Keratinocyte (primary cell): ENCODE results near the gene SBK2. TPM values are rescaled to one million over a fixed set of nuclear protein-coding genes. Genes with fewer than 3 reads are reported as not detected.

Experiments used
- DNase-seq: peaks from one replicate; pipeline ENCODE4 v3.0.0-alpha.2; 2011; ENCODE audit warnings: low read depth, missing footprints, low spot score
- FAIRE-seq: peaks from 2 replicates; lab custom pipeline; 2011; peaks lifted over from hg19 to GRCh38; lab: Jason Lieb, UNC
- H2AFZ ChIP-seq: 2 replicates; pipeline ENCODE4 v1.6.0; 2012; ENCODE audit warnings: low read length, control low read depth, inconsistent platforms; ENCODE audit not compliant: control insufficient read depth
- H3K27ac ChIP-seq: 2 replicates; pipeline ENCODE4 v1.5.1; 2011; ENCODE audit warnings: low read length; ENCODE audit not compliant: control insufficient read depth, insufficient read depth
- H3K27me3 ChIP-seq: 3 replicates; pipeline ENCODE4 v1.6.0; 2011; ENCODE audit warnings: low read length; ENCODE audit not compliant: control insufficient read depth, insufficient read depth; ENCODE audit errors: extremely low read depth
- H3K36me3 ChIP-seq, 2 experiments: 2 replicates in 1 of 2; 3 replicates in 1 of 2; pipeline ENCODE4 v1.5.1; 2011; ENCODE audit warnings: low read length in 2 of 2, mild to moderate bottlenecking in 1 of 2; ENCODE audit not compliant: control insufficient read depth in 2 of 2, insufficient read depth in 2 of 2; ENCODE audit errors: extremely low read depth in 1 of 2
- H3K4me1 ChIP-seq: 3 replicates; pipeline ENCODE4 v1.5.1; 2011; ENCODE audit warnings: low read length; ENCODE audit not compliant: control insufficient read depth, insufficient read depth; ENCODE audit errors: extremely low read depth
- H3K4me2 ChIP-seq: 3 replicates; pipeline ENCODE4 v1.6.0; 2011; ENCODE audit warnings: low read depth, low read length; ENCODE audit not compliant: control insufficient read depth, insufficient read depth; ENCODE audit errors: extremely low read depth
- H3K4me3 ChIP-seq, 3 experiments: fragments of 200-600 bp in 1 of 3; sonication (generic) in 1 of 3; 2 replicates in 2 of 3; 3 replicates in 1 of 3; pipeline ENCODE4 v1.5.1; 2011 to 2016; ENCODE audit warnings: low read length in 3 of 3, mild to moderate bottlenecking in 3 of 3, control low read depth in 2 of 3, inconsistent platforms in 1 of 3, low read depth in 1 of 3, mixed read lengths in 1 of 3, mixed run types in 1 of 3, moderate library complexity in 1 of 3; ENCODE audit not compliant: control insufficient read depth in 2 of 3, insufficient read depth in 2 of 3; ENCODE audit errors: extremely low read depth in 1 of 3
- H3K79me2 ChIP-seq: 2 replicates; pipeline ENCODE4 v1.6.0; 2012; ENCODE audit warnings: low read length; ENCODE audit not compliant: control insufficient read depth, insufficient read depth
- H3K9ac ChIP-seq: 3 replicates; pipeline ENCODE4 v1.6.0; 2011; ENCODE audit warnings: low read length; ENCODE audit not compliant: control insufficient read depth, insufficient read depth; ENCODE audit errors: extremely low read depth
- H3K9me1 ChIP-seq: 3 replicates; pipeline ENCODE4 v1.6.0; 2011; ENCODE audit warnings: low read length; ENCODE audit not compliant: control insufficient read depth, insufficient read depth; ENCODE audit errors: extremely low read depth
- H3K9me3 ChIP-seq: 2 replicates; pipeline ENCODE4 v1.5.1; 2012; ENCODE audit warnings: low read depth, low read length; ENCODE audit not compliant: control insufficient read depth
- H4K20me1 ChIP-seq: 3 replicates; pipeline ENCODE4 v1.6.0; 2011; ENCODE audit warnings: low read length; ENCODE audit not compliant: control insufficient read depth, insufficient read depth; ENCODE audit errors: extremely low read depth
- EZH2 ChIP-seq: IDR thresholded peaks from one replicate; pipeline ENCODE4 v1.6.1; 2012; ENCODE audit warnings: inconsistent platforms, mild to moderate bottlenecking, low read length, moderate library complexity
- dilution Hi-C: fragments of 300-500 bp; cut with MboI; formaldehyde crosslinking; loops from one replicate; pipeline ENCODE4 v1.7.0; 2020; ENCODE audit warnings: low sequenced_read_pairs; ENCODE audit not compliant: extremely low pct_ligation_motif_present
- polyA plus RNA-seq, 5 experiments: library from polyadenylated mRNA; depleted of rRNA in 3 of 5; stranded (reverse) in 3 of 5; stranded (forward) in 1 of 5; unstranded in 1 of 5; fragments of >200 nt; gene quantifications; 1 replicate in 1 of 5; 2 replicates in 3 of 5; 3 replicates in 1 of 5; pipeline versions ENCODE4 v1.2.1 to v1.2.3, GENCODE V29; 2011 to 2012; ENCODE audit warnings: missing spikeins in 2 of 5, low read depth in 1 of 5, low replicate concordance in 1 of 5
- TF ChIP-seq, protein P1 (sequence below), 3 experiments: IDR thresholded peaks in 1 of 3; conservative IDR thresholded peaks in 1 of 3; optimal IDR thresholded peaks in 1 of 3; 2 replicates in 2 of 3; 3 replicates in 1 of 3; pipeline versions ENCODE3 to v1.5.1; 2011; ENCODE audit warnings: low read length in 3 of 3, mild to moderate bottlenecking in 3 of 3, moderate library complexity in 2 of 3, control low read depth in 1 of 3, inconsistent platforms in 1 of 3; ENCODE audit not compliant: insufficient read depth in 2 of 3; ENCODE audit errors: extremely low read depth in 1 of 3

The SBK2 gene
- polyA plus RNA-seq, 1 donor (not counting 4 experiments of a cell fraction or from before 2014, with no cell fraction given), result not detected

DNA sequence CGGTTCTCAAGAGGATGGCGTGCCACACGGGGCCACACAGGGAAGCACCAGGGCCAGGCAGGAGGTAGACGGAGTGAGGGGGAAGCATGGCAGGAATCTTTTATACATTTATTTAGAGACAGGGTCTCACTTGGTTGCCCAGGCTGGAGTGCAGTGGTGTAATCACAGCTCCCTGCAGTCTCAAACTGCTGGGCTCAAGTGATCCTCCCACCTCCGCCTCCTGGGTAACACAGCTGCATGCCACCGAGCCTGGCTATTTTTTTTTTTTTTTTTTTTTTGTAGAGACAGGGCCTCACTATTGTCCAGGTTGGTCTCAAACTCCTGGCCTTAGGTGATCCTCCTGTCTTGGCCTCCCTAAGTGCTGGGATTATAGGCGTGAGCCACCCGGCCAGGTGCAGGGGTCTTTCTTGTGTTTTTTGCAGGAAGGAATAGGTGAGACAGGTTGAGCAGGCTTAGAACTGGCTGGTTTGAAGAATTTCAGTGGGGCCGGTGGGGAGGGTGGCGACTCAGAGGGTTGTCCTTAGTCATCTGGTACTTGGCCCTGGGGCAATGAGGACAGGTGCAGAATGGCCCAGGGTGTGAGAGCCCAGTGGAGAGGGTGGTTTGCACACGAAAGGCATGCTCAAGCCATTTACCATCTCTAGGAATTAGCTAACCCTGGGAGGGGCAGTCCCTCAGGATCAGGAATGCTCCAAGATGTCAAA is 41.1 kb downstream of the SBK2 start:
- H3K4me2 ChIP-seq, result no peak overlapping the region
- H3K36me3 ChIP-seq, result no peaks in the 10 kb centered on the region
- no peaks in the 10 kb centered on the region for H3K9me3 ChIP-seq
- H4K20me1 ChIP-seq, result no peaks in the 10 kb centered on the region
- dilution Hi-C loops, result no loop called here
- H3K27ac ChIP-seq, result no peak overlapping the region
- no peaks in the 10 kb centered on the region for H3K9me1 ChIP-seq
- DNase-seq (no peak), FAIRE-seq (no peak)
- peaks cover 48% of the 10 kb centered on the region for H3K27me3 ChIP-seq
- no peak for TF ChIP-seq EZH2
- TF ChIP-seq, protein P1, sequence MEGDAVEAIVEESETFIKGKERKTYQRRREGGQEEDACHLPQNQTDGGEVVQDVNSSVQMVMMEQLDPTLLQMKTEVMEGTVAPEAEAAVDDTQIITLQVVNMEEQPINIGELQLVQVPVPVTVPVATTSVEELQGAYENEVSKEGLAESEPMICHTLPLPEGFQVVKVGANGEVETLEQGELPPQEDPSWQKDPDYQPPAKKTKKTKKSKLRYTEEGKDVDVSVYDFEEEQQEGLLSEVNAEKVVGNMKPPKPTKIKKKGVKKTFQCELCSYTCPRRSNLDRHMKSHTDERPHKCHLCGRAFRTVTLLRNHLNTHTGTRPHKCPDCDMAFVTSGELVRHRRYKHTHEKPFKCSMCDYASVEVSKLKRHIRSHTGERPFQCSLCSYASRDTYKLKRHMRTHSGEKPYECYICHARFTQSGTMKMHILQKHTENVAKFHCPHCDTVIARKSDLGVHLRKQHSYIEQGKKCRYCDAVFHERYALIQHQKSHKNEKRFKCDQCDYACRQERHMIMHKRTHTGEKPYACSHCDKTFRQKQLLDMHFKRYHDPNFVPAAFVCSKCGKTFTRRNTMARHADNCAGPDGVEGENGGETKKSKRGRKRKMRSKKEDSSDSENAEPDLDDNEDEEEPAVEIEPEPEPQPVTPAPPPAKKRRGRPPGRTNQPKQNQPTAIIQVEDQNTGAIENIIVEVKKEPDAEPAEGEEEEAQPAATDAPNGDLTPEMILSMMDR (optimal IDR thresholded peaks at IDR 0.05 in 1 of 3, IDR thresholded peaks at IDR 0.05 in 1 of 3, conservative IDR thresholded peaks at IDR 0.05 in 1 of 3; ENCODE audit: extremely low read depth in 1 of 3, insufficient read depth in 2 of 3, low read length in 3 of 3), result no peak
- H3K79me2 ChIP-seq, result no peaks in the 10 kb centered on the region
- no peak overlapping the region for H3K4me3 ChIP-seq
- H2AFZ ChIP-seq, result no peak overlapping the region
- no peak overlapping the region for H3K9ac ChIP-seq
- H3K4me1 ChIP-seq, result peaks cover 6% of the 10 kb centered on the region

DNA sequence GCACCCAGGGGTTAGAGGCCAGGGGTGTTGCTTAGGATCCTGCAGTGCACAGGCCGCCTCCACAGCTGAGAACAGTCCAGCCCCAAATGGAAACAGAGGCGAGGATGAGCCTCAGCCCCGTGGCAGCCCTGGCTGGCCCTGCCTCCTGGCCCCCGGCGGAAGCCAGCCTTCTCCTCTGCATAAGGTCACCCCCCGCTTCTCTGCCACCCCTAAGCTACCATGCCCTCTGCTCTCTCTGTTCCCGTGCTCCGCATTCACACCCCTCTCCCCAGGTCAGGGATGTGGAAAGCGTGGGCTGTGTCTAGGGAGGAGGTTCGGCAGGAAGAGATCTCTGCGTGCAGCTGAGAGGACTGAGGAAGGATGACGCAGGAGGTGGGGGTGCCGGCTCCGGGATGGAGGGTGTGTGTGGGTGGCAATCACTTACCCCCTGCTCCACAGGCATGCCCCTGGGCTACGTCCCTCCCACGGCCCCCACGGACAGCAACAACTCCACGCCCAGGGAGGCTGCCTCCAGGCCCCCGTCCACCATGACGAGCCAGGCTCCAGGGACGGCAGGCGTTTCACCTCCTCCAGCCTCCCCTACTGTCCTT is 42.7 kb downstream of the SBK2 start:
- Histone ChIP-seq H3K4me1 (peaks cover 6% of the 10 kb centered on the region), H4K20me1 (no peaks in the 10 kb centered on the region), H3K9me1 (no peaks in the 10 kb centered on the region), H3K79me2 (no peaks in the 10 kb centered on the region), H3K9ac (no peak overlapping the region), H2AFZ (no peak overlapping the region), H3K27ac (no peak overlapping the region), H3K27me3 (peaks cover 50% of the 10 kb centered on the region), H3K36me3 (no peaks in the 10 kb centered on the region), H3K9me3 (no peaks in the 10 kb centered on the region), H3K4me3 (no peak overlapping the region), H3K4me2 (no peak overlapping the region)
- dilution Hi-C loops, result no loop called here
- TF ChIP-seq, protein P1 (optimal IDR thresholded peaks at IDR 0.05 in 1 of 3, IDR thresholded peaks at IDR 0.05 in 1 of 3, conservative IDR thresholded peaks at IDR 0.05 in 1 of 3; ENCODE audit: extremely low read depth in 1 of 3, insufficient read depth in 2 of 3, low read length in 3 of 3), result no peak
- TF ChIP-seq EZH2, result no peak
- FAIRE-seq (no peak), DNase-seq (no peak)
